OCI-LY7 (cell line): ENCODE measurements around the gene SPAG16. TPM values are rescaled to one million over a fixed set of nuclear protein-coding genes. Genes with fewer than 3 reads are reported as not detected.

Source experiments
- BruUV-seq: library from RNA; stranded (reverse); fragments of 400-500 nt; replicated peaks from 2 replicates; lab custom pipeline; 2021; lab: Mats Ljungman, UMichigan
- CTCF ChIA-PET: fragments of 300-600 bp; sonication (Branson Sonifier 250); formaldehyde crosslinking; loops from one replicate; lab custom pipeline; 2022; ENCODE audit warnings: antibody characterized with exemption; ENCODE audit not compliant: unreplicated experiment; lab: Charles Lee
- POLR2A ChIA-PET: fragments of 300-600 bp; sonication (Branson Sonifier 250); formaldehyde crosslinking; loops from one replicate; lab custom pipeline; 2022; ENCODE audit warnings: antibody characterized with exemption; lab: Charles Lee
- DNase-seq: peaks from one replicate; pipeline ENCODE4 v3.0.0-alpha.2; 2015; ENCODE audit warnings: low spot score
- H2AFZ ChIP-seq: fragments of 200-600 bp; sonication (generic), shearing (Covaris generic); 2 replicates; pipeline ENCODE4 v1.6.1; 2014; ENCODE audit warnings: mild to moderate bottlenecking, antibody characterized with exemption, low read length, moderate library complexity
- H3K27ac ChIP-seq: fragments of 200-600 bp; sonication (generic); 2 replicates; pipeline ENCODE4 v1.5.1; 2014; ENCODE audit warnings: mixed run types, low read depth, mild to moderate bottlenecking, moderate library complexity, low read length, inconsistent platforms; ENCODE audit not compliant: poor library complexity, severe bottlenecking
- H3K36me3 ChIP-seq: fragments of 200-600 bp; sonication (generic); 2 replicates; pipeline ENCODE4 v1.6.1; 2014; ENCODE audit warnings: mild to moderate bottlenecking, antibody characterized with exemption, low read length, moderate library complexity, mixed read lengths; ENCODE audit not compliant: insufficient read depth
- H3K4me1 ChIP-seq: fragments of 200-600 bp; sonication (generic); 2 replicates; pipeline ENCODE4 v1.5.1; 2014; ENCODE audit warnings: mild to moderate bottlenecking, low read length; ENCODE audit not compliant: insufficient read depth, poor library complexity, severe bottlenecking
- H3K4me2 ChIP-seq: fragments of 200-600 bp; sonication (generic); 2 replicates; pipeline ENCODE4 v1.6.1; 2014; ENCODE audit warnings: mild to moderate bottlenecking, low read length
- H3K4me3 ChIP-seq: fragments of 200-600 bp; sonication (generic); 2 replicates; pipeline ENCODE4 v1.5.1; 2014; ENCODE audit warnings: mild to moderate bottlenecking, low read depth, low read length; ENCODE audit not compliant: poor library complexity, severe bottlenecking
- H3K79me2 ChIP-seq: fragments of 200-600 bp; sonication (generic); 2 replicates; pipeline ENCODE4 v1.6.1; 2016; ENCODE audit warnings: low read depth, mild to moderate bottlenecking, low read length, moderate library complexity, mixed read lengths; ENCODE audit not compliant: insufficient read depth
- H3K9me2 ChIP-seq: fragments of 200-600 bp; sonication (generic); 2 replicates; pipeline ENCODE4 v1.6.1; 2016; ENCODE audit warnings: mild to moderate bottlenecking, low read length, mixed read lengths; ENCODE audit not compliant: insufficient read depth
- H3K9me3 ChIP-seq: fragments of 200-600 bp; sonication (generic); 2 replicates; pipeline ENCODE4 v1.6.1; 2014; ENCODE audit warnings: mild to moderate bottlenecking, mixed run types, low read length, mixed read lengths
- H4K20me1 ChIP-seq: fragments of 200-600 bp; sonication (generic); 2 replicates; pipeline ENCODE4 v1.6.1; 2014; ENCODE audit warnings: mild to moderate bottlenecking, antibody characterized with exemption, low read length, moderate library complexity, mixed read lengths; ENCODE audit not compliant: insufficient read depth
- CTCF ChIP-seq: fragments of 200-600 bp; sonication (generic); conservative IDR thresholded peaks from 2 replicates; pipeline ENCODE4 v1.5.1; 2014; ENCODE audit warnings: mild to moderate bottlenecking, antibody characterized with exemption, low read length, moderate library complexity, mixed read lengths
- EZH2phosphoT487 ChIP-seq: fragments of 200-600 bp; sonication (generic); IDR thresholded peaks from 2 replicates; pipeline ENCODE4 v1.6.1; 2018; ENCODE audit warnings: low read depth, borderline replicate concordance, mild to moderate bottlenecking, mixed run types, antibody characterized with exemption, low read length, moderate library complexity, mixed read lengths
- intact Hi-C: fragments of 100-400 bp; cut with micrococcal nuclease; formaldehyde crosslinking; loops from one replicate; pipeline ENCODE4 v1.10.0; 2022; ENCODE audit not compliant: unreplicated experiment
- total RNA-seq, 2 experiments: library from RNA; depleted of rRNA in 1 of 2; stranded (reverse); fragments of >200 nt in 1 of 2; shearing (Covaris generic) in 1 of 2; gene quantifications; 2 replicates each; pipeline ENCODE4 v1.2.3, GENCODE V29; 2014 to 2022

SPAG16 gene
- total RNA-seq, 2 experiments from 2014 or later, result 22.1 to 24.2 TPM

- no peaks in the 10 kb centered on the region for H3K9me3 ChIP-seq
- no peak overlapping the region for H3K27ac ChIP-seq
- H3K4me2 ChIP-seq, result no peak overlapping the region
- H3K79me2 ChIP-seq, result no peaks in the 10 kb centered on the region
- H4K20me1 ChIP-seq, result no peaks in the 10 kb centered on the region
- intact Hi-C loops, result no loop called here
- H2AFZ ChIP-seq, result no peak overlapping the region
- no peaks in the 10 kb centered on the region for H3K9me2 ChIP-seq
- TF ChIP-seq CTCF (no peak), EZH2phosphoT487 (no peak)
- H3K4me1 ChIP-seq, result no peaks in the 10 kb centered on the region
- POLR2A ChIA-PET, result no interaction called here
- no peaks in the 10 kb centered on the region for H3K36me3 ChIP-seq
- no peak for DNase-seq
- BruUV-seq, result no TSS peak
- CTCF ChIA-PET, result no interaction called here
- H3K4me3 ChIP-seq, result no peak overlapping the region
Measured at GRCh38 chr2:213722565-213722964, 438.3 kb downstream of the SPAG16 start.

- POLR2A ChIA-PET, result interaction anchor here (0.7 to 1.3 kb wide), 2 partner anchors 11 to 1778 kb away, joined by 3 to 4 read pairs; no protein-coding TSS in a partner anchor
- Histone ChIP-seq H2AFZ (no peak overlapping the region), H3K9me2 (no peaks in the 10 kb centered on the region), H3K79me2 (no peaks in the 10 kb centered on the region), H3K4me2 (no peak overlapping the region), H3K9me3 (no peaks in the 10 kb centered on the region), H3K4me3 (no peak overlapping the region), H3K27ac (no peak overlapping the region), H3K36me3 (no peaks in the 10 kb centered on the region), H3K4me1 (no peaks in the 10 kb centered on the region), H4K20me1 (no peaks in the 10 kb centered on the region)
- CTCF ChIA-PET, result no interaction called here
- TF ChIP-seq EZH2phosphoT487, result no peak
- TF ChIP-seq CTCF, result no peak
- DNase-seq, result no peak
- no TSS peak for BruUV-seq
- intact Hi-C loops, result no loop called here
Measured at GRCh38 chr2:213723041-213723560, 438.8 kb downstream of the SPAG16 start.

GRCh38 chr2:213723707-213724106 is 439.4 kb downstream of the SPAG16 start:
- Histone ChIP-seq H3K9me3 (no peaks in the 10 kb centered on the region), H3K4me2 (no peak overlapping the region), H3K27ac (no peak overlapping the region), H3K9me2 (no peaks in the 10 kb centered on the region), H3K4me1 (no peaks in the 10 kb centered on the region), H4K20me1 (no peaks in the 10 kb centered on the region), H3K4me3 (no peak overlapping the region), H2AFZ (no peak overlapping the region), H3K79me2 (no peaks in the 10 kb centered on the region), H3K36me3 (no peaks in the 10 kb centered on the region)
- CTCF ChIA-PET, result no interaction called here
- POLR2A ChIA-PET, result interaction anchor here (0.7 to 1.3 kb wide), 2 partner anchors 11 to 1777 kb away, joined by 3 to 4 read pairs; no protein-coding TSS in a partner anchor
- no peak for DNase-seq
- TF ChIP-seq EZH2phosphoT487, result no peak
- TF ChIP-seq CTCF, result no peak
- intact Hi-C loops, result no loop called here
- no TSS peak for BruUV-seq
